Fibroblast of pulmonary artery (primary cell): ENCODE results near the gene SLC9A9.

Experiments
- DNase-seq: peaks from one replicate; pipeline ENCODE4 v3.0.0-alpha.2; 2010; ENCODE audit warnings: low read depth
- H3K4me3 ChIP-seq: replicated peaks from 2 replicates; pipeline ENCODE4 v1.5.1; 2011; ENCODE audit warnings: low read depth, mild to moderate bottlenecking, control low read depth, low read length, moderate library complexity
- CTCF ChIP-seq: IDR thresholded peaks from 2 replicates; pipeline ENCODE4 v1.5.1; 2011; ENCODE audit warnings: mild to moderate bottlenecking, control low read depth, low read length, inconsistent platforms; ENCODE audit errors: missing control alignments

The SLC9A9 gene

DNA sequence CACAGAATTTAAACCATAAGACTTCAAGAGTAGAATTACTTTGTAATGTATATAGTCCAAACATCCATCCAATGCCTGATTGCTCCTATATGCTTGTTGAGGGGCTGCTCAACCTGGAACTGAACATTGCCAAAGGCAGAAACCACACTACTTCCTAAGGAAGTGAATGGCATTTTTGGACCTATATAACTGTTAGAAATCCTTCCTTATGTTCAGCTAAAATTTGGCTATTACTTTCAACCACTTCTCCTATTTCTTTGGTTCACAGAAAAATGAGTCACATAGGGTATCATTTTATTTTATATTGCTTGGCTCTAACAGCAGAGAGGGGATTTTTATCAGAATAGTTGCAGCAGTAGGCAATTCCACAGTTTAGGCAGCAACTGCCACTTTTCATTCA, 342.1 kb downstream of the SLC9A9 start:
- TF ChIP-seq CTCF, result no peak
- no peak overlapping the region for H3K4me3 ChIP-seq

GRCh38 chr3:143503325-143503885, 344.9 kb downstream of the SLC9A9 start:
- DNase-seq, result no peak
- TF ChIP-seq CTCF, result no peak
- H3K4me3 ChIP-seq, result no peak overlapping the region

More for the DNA sequence above, 342.1 kb downstream of the SLC9A9 start:
- DNase-seq, result no peak

DNA sequence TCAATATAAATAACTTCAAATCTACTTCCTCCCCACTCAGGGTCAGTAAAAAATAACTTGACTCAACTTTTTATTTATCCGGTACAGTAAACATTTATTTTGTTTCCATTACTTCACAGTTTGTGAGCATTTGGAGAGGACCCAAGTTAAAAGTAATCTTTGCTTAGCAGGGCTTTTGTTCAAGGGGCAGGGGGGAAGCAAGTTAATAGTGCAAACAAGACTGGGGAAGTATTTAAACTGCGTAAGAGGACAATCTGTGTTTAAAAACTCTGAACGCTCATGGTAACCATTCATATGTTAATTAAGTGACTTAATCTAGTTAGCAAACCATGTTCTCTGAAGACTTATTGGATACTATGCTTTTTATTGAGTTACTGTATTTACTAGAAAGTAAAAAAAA, 346.2 kb downstream of the SLC9A9 start:
- TF ChIP-seq CTCF, result no peak
- no peak overlapping the region for H3K4me3 ChIP-seq
- DNase-seq, result no peak

GRCh38 chr3:143497382-143497781, 350.9 kb downstream of the SLC9A9 start:
- DNase-seq, result no peak
- TF ChIP-seq CTCF, result no peak
- no peak overlapping the region for H3K4me3 ChIP-seq

GRCh38 chr3:143496191-143496590, 352.1 kb downstream of the SLC9A9 start:
- no peak for DNase-seq
- H3K4me3 ChIP-seq, result no peak overlapping the region
- no peak for TF ChIP-seq CTCF

- no peak overlapping the region for H3K4me3 ChIP-seq
- DNase-seq, result no peak
- no peak for TF ChIP-seq CTCF
These were observed 352.7 kb downstream of the SLC9A9 start for GRCh38 chr3:143495527-143495926.

DNA sequence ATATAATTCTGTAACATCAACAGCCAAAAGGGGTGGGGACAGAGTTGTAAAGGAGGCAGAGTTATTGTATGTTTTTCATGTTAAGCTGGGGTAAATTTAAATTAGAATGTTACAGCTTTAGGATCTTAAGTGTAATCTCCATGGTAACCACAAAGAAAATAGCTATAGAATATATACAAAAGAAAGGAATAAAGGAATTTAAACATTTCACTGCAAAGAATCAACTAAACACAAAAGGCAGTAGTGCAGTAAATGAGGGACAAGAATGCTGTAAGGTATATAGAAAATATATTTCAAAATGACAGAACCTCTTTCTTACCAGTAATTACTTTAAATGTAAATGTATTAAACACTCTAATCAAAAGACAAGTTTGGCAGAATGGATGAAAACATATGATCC, 361.7 kb downstream of the SLC9A9 start:
- TF ChIP-seq CTCF, result no peak
- DNase-seq, result no peak

More for the DNA sequence above, 361.7 kb downstream of the SLC9A9 start:
- H3K4me3 ChIP-seq, result no peak overlapping the region
